ENCODE data around the gene NUDT3.
"Not testable (repeated sequence)": the region's sequence is repeated elsewhere in the genome, so short reads cannot be mapped to it uniquely, and the experiment has no call there.

NUDT3 gene

DNA sequence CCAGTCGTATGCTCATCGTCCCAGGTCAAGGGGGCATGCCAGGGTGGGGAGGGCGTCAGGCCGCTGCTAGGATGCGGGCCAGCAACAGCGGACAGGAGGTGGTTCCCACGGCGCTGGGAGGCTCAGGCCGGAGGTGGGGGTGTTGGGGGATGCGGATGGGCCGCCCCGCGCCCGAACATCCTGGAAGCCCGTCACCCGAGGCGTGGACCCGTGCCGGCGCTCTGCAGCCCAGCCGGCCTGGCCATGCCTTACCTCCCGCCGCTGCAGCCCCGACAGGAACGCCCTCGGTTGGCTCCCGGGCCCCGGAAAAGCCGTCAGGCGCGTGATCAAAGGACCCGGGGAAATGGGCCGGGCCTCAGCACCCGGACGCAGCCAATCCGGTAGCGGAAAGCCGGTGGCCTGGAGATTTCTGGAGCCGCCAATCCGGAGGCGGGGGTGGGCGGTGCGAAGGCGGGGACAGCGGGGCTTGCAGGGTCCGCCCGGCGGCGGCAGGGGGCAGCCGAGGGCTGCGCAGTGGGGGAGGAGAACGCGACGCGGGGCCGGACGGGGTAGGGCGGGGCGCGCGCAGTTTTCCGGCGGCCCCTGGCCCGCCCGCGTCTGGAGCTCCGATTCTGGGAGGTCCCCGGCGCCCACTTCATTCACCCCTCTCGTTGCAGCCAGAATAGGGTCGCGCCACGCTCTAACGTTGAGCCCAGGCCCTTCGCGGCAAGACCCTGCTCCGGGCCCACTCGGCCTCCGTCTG is 143.6 kb downstream of the NUDT3 start, which contains the start of gene SMIM29:
Gene SMIM29, minus strand, starts transcription at position 280 of the 742 bp plus-strand sequence. CDS start 1,215 bp downstream, outside the sequence.
- DNase-seq, result peak; percentile 98

DNA sequence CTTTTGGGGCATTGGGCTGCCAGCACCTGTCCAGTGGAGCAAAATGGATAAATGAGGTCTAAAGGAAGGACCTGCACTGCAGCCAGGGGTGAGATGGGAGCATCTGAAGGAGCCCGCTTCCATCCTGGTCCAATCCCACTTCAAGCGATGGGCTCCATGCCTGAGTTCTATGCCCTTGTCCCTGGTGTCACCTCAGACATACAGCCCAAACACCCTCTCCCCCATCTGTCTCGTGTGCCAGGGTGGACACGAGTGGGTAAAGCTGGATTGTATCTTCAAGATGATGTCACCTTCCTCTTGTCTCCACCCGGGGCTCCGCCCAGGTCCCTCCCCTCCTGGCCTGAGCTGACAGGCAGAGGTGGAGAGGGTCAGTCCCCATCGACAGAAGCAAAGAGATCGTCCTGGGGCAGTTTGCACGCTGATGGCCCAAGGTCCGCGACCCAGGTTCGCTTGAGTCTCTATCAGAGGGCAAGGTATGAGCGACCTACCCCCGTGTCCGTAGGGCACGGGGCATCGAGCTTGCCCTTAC is 144.2 kb downstream of the NUDT3 start:
- DNase-seq, result peak; percentile 57

DNA sequence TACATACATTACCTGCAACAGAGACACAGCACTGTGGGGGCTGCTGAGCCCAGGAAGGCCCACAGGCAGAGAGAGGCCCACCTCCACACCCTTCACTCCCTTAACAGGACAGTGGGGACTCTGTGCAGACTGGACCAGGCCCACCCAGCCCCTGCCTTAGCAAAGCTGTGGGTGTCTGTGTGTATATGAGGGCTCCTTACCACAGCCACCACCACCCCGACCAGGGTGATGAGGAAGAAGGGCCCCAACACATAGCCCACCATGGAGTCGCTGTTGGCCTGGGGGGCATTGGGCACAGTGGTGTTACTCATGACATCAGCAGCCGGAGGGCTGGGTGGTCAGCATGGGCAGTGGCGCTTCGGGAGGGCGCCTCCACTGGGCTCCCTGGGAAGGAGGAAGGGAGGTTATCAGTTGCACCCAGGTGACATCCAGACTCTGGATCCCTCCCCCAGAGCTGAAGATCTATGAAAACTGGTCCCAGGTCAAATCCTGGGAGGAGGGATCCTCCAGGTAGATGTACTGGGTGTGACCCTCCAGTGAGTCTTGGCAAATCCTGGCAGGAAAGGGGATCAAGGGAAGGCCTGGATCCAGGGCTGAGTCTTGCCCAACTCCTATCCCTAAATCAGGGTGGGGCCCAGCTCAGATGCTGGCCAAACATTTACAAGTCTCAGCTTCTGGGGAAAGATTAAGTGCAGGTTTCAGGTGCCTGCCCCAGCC is 144.8 kb downstream of the NUDT3 start:
- DNase-seq, result no peak

DNA sequence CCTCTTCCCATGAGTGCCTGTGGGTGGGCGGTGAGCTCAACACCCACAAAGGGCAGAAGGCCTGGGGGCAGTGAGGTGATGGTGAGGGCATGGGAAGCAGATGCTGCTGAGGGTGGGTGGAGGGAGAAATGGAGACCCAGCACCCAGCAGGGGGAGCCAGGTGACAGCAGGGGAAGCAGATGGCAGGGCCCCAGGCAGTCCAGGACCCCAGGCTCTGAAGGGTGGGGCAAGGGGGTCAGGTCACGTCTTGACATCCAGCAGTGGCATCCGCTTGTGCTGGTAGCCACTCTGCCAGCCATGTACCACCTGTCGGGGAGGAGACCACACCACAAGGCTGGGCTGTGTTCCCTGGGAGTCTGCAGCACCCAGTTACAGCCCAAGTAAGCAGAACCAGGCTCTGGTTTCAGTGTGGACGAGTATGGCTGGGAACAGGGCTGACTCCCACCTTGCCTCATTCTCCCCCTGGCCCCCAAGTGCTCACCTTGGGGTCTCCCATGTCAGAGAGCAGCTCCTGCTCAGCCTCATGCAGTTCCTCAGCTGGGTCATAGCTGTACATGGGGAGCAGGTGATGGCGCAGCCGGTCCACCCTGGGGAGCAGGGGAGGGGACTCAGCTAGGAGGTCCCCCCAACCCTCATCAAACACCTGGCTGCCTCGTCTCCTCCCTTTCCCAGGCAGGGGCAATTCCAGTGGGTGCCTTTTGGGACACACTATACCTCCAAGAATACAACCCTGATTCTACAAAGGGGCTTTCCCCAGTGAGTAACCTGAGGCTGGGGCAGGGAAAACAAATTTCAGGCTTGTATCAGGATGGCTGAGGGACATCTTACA is 145.7 kb downstream of the NUDT3 start:
- DNase-seq, result peak; percentile 64

DNA sequence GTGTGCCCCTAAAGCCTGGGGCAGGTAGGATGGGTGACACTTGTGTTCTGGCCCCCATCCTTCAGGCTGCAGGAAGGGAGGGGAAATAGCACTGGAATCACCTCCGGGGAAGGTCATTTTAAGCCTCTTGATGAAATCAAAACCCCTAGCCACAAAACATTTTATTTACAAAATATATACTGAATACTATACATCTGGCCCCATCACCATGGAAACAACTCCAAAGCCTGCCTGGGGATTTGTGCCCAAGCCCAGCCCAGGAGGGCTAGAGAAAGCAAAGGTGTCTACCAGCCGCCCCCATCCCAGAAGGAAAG is 146.3 kb downstream of the NUDT3 start:
- no peak for DNase-seq

DNA sequence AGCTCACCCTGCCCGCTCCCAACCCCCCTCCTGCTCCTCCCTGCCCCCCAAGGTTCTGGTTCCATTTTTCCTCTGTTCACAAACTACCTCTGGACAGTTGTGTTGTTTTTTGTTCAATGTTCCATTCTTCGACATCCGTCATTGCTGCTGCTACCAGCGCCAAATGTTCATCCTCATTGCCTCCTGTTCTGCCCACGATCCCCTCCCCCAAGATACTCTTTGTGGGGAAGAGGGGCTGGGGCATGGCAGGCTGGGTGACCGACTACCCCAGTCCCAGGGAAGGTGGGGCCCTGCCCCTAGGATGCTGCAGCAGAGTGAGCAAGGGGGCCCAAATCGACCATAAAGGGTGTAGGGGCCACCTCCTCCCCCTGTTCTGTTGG is 146.7 kb downstream of the NUDT3 start:
- not testable (repeated sequence) for DNase-seq

DNA sequence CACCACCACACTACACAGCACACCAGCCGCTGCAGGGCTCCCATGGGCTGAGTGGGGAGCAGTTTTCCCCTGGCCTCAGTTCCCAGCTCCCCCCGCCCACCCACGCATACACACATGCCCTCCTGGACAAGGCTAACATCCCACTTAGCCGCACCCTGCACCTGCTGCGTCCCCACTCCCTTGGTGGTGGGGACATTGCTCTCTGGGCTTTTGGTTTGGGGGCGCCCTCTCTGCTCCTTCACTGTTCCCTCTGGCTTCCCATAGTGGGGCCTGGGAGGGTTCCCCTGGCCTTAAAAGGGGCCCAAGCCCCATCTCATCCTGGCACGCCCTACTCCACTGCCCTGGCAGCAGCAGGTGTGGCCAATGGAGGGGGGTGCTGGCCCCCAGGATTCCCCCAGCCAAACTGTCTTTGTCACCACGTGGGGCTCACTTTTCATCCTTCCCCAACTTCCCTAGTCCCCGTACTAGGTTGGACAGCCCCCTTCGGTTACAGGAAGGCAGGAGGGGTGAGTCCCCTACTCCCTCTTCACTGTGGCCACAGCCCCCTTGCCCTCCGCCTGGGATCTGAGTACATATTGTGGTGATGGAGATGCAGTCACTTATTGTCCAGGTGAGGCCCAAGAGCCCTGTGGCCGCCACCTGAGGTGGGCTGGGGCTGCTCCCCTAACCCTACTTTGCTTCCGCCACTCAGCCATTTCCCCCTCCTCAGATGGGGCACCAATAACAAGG is 147.3 kb downstream of the NUDT3 start:
- DNase-seq, result not testable (repeated sequence)

DNA sequence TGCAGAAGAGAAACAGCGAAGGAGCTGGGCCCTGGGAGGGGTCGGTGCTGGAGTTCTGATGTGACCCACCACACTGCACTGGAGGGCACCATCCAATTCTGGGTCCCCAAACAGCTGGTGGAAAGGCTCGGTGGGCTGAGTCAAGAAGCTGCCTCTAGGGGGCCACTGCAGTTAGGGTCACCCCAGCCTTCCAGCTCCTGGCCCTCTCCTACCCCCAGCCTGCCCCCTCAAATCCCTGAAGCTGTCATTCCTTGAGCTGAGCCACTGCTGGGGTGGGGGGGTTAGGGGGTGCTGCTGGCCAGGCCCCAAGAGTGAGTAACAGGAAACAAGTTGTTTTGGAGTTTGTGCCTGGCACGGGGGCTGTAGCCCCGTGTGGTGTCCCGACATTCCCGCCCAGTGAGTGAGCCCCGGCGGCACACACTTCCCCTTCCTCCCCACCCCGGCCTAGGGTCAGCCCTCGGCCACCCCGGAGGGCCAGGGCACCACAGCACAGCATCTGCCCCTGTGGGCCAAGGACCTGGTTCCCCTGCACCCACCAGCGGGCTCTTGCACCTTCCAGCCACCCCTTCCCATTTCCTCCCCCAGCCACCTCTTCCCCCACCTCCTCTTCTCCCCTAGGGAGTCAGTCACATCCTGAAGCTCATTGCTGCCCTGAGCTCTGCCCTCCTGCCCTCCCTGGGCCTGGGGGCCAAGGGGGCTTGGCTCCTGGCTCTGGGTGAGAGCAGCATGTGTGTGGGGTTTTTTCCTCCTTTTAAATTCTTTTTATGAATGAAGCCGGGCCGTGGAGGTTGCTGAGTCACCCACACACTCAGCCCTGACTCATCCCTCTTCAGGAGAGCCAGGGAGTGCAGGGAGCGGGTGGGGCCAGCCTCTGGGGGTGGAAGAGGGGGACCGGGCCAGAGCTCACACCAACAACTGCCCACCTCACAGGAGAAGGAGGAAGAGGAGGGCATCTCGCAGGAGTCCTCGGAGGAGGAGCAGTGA is 148.3 kb downstream of the NUDT3 start:
- peak; percentile 70 for DNase-seq

DNA sequence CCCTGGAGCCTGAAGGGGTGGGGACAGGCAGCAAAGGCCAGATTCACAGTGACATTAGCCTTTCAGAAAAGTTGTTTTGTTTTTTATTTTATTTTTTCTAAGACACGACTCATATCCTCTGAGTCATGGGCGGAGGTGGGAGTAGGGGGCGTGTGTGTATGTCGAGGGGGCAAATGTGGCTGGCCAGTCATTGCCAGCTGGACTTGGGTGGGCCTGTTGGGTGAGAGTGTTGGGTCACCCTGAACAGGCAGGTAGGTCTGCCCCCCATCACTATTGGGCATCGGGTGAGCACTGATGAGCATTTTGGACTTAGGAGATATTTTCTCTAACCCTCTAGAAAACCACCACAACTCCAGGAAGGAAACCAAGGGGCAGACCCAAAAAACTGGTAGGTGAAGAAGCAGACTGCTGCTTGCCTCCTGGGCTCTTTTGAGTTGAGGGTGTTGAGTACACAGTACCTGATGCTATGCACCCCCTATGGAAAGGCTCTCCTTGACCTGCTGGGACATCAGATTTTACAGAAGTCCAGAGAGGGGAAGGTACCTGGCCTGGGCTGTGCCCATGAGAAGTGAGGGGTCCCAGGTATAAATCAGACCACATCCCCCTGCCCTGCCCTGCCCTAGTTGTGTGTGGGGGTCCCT is 149.2 kb downstream of the NUDT3 start:
- DNase-seq, result peak; percentile 51

DNA sequence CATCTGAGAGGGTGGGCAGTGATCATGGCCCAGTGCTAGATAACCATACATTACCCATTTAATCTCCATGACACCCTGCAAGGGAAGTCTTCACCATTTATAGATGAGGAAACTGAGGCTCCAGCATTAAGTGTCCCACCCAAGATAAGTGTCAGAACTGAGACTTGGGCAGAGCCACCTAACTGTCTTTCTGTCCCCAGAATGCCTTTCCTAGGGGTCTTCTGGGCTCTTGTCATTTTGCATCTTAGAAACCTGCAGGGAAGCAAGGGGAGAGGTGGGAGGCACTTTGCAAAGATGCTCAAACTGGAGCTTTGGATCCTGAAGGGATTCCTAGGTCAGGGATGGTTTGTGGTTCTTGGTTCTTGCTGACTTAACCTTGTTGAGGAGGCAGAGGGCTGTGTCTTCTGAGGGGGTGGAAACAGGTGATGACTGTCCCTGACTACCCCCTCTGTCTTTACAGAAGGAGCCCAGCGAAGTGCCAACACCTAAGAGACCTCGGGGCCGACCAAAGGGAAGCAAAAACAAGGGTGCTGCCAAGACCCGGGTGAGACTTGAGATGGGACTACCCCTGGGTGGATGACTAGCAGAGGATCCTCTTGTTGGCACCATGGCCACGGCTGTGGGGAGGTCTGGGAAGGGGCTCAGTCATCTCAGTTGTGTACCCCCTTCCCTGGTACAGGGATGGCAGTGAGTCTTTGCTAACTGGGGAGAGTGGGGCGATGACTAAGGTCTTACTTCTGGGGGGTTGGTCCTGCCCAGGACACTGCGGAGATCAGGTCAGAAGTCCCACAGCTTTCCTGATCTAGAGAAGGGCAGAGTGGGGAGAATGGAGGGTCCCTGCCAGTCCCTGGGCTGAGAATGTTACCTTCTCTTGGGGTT is 150.0 kb downstream of the NUDT3 start:
- DNase-seq, result no peak

DNA sequence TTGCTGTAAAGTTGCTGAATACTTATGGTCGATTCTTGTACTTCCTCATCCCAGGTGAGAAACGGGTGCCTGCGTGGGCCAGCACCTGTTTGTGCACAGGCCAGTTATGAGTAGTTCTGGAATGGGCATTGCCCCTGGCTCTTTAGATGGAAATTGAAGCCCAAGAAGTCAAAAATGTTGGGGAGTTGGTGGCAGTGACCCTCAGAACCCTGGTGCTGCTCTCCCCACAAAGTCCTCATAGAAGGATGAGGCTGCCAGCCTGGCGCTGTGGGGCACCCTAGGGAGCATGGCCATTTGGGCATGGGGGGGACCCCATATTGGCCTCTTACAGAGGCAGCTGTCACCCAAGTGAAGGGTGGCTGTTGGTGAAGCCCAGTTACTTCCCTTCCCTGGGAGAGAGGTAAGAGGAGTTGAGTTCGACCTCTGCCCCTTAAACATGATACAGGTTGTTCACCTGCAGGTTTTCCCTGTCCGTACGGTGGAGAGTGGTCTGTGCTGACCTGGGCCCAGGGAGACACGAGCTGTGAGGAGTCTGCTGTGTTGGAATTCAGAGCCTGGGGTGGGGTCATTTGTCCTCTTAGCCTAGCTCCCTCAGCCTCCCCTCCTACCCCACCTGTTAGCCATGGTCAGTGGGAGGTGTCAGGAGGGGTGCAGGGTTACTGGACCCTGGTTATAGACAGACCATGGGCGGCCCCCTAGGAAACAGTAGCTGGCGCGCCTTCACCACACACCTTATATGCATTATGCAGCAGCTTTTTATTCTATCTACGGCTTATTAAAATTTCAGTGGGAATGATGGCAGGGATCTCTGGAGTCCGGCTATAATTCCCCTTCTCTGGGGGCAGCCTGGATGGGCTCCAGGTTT is 150.9 kb downstream of the NUDT3 start:
- DNase-seq, result no peak

DNA sequence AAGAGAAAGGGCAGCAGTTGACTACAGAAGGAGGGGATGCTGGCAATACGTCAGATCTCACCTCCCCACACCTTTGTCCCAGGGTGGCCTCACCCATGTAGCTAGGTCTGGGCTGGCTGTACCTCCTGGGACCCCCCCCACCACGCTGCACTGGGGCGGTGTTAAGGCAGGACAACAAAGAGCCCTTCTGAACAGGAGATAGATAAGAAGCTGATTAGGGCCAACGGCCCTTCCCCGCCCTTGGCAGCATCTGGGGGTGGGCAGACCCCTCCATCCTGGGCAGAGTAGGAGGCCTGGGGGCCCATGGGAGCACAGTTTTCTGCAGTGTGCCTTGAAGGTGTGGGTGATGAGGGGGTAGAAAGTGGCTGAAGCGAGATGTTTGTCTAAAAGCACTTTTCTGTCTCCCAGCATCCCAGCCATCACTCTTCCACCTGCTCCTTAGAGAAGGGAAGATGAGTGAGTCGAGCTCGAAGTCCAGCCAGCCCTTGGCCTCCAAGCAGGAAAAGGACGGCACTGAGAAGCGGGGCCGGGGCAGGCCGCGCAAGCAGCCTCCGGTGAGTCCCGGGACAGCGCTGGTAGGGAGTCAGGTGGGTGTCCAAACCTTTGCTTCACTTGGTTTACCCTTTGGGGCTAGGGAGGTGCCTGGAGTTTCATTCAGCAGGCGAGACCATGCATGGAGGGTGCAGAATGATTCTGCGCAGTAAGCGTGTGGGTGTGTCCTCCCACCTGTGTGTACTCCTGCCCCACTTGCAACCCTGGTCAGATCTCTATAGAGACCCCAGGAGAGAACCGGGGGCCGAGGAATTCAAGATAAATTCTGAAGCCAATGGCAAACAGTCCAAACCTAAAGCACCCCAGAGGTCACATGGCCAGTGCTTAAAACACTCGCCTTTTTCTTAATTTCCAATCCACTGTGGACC is 151.9 kb downstream of the NUDT3 start:
- no peak for DNase-seq

DNA sequence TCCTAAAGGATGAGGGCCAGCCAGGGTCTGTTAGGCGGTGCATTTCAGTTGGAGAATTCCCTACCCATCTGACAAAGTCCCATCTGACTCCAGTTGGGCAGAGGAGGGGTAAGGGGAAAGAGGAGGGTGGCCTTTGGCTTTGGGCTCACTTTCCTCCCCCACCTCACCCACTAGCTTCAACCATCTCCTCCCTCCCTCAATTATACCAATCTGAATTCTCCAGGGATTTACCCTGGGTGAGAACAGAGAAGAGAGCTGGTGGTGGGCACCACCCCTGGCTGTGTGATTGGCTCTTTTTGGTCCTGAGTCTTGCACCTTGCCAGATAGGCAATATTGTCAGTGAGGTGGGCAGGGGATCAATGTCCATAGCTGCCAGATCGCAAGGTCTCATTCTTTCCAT is 152.6 kb downstream of the NUDT3 start:
- no peak for DNase-seq

DNA sequence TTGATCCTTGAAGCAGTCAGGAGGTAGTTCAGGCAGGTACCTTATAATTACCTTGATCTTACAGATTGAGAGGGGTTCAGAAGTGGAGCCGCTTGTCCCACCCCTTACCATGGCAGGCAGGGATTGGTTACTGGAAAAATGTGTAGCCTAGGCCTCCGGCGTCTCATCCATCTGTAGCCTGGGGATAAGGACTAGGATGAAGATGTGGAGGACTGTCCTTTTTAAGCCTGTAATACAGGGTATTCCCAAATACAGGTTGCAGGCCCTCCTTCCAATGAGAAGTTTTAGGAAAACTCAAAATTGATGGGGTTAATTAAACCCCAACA is 153.0 kb downstream of the NUDT3 start:
- DNase-seq, result no peak

DNA sequence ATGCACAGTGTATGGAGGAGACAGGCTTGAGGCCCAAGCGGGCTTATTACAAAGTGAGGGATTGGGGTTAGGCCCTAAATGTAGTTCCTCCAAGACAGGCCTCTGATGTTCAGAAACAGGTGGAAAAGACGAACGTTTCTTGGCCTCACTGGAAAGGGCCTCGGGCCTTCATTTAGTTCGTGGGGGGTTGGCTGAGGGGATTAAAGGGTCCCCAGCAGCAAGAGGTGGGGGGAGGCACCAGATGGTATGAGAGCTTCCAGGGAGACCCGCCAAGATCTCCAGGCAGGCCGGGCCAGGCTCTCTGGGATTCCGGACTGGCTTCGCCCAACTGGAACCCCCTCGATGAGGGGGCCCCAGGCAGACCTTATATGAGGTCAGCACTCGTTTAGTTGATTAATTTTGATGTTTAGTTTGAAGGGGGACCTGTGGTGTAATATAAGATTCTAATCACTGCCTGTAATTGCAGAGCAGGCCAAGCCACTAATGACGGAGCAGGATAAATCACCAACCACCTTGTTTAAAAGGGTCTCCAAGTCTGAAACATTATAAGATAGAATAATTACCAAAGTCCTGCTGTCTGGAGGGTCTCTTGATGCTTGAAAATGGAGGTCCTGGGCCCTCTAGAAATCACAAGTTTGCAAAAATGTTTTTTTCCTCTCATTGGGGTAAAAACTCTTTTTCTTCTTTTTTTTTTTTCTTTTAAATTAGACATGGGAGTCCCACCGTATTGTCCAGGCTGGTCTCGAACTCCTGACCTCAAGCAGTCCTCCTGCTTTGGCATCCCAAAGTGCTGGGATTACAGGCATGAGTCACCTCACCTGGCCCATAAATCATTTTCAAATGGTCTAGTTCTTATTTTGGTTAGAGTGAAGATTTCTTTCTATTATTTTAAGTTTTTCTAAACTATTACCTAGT is 153.6 kb downstream of the NUDT3 start:
- DNase-seq, result no peak

DNA sequence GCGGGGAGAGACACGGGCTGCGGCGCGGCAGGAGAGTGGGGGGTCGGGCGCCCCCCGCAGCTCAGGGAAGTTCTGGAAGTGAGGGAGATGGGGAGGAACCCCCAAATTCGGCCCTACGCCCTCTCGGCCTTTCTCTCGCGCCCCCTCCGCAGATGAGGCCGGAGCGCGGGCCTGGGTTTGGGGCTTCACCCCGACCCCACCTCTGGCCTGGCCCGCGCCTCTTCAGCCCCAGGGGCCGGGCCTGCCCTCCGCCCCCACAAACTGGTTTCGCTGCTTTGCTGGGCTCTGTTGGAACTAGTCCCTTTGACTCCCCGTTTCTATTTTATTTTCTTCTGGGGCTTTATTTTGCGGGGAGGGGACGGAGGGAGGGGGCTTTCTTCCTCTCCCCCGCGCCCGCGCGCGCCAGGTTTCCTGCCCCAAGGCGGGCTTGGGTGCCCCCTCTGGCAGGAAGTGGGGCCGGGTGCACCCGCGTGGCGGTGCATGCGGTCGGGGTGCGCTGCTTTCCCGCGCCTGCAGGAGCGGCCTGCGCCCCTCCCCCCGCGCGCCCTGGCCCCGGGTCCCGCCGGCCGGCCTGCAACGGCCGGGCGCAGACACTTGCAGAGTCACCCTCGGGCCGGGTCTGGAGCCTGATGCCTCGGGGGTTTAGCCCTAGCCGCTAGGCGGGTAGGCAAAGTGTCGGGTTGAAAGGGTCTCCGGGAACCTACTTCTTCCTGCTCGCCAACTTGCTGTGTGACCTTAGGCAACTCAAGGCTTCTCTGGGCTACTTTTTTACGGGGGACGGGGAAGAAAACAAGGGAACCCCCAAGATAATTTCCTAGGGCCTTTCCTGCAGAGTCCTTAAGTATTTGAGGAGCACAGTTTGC is 154.5 kb downstream of the NUDT3 start:
- DNase-seq, result peak; percentile 83
